PC-3 (cell line): ENCODE measurements around the gene SAMD5.

Experiments
- CTCF ChIP-seq: fragments of 300-600 bp; sonication (generic); conservative IDR thresholded peaks from 2 replicates; pipeline ENCODE4 v1.5.1; 2017; ENCODE audit warnings: antibody characterized with exemption, low read depth, mild to moderate bottlenecking, low read length
- EZH2 ChIP-seq: fragments of 300-600 bp; sonication (generic); IDR thresholded peaks from one replicate; pipeline ENCODE4 v1.6.1; 2017; ENCODE audit warnings: antibody characterized with exemption, mild to moderate bottlenecking, low read length; ENCODE audit not compliant: unreplicated experiment
- EZH2phosphoT487 ChIP-seq: fragments of 300-600 bp; sonication (generic); IDR thresholded peaks from 2 replicates; pipeline ENCODE4 v1.6.1; 2018; ENCODE audit warnings: mild to moderate bottlenecking, antibody characterized with exemption, low read length, borderline replicate concordance

- TF ChIP-seq CTCF (no peak), EZH2 (no peak), EZH2phosphoT487 (no peak)
Observed at GRCh38 chr6:147595961-147596360, 87.5 kb downstream of the SAMD5 start.
